Measurements from ENCODE around the gene FBXL19. TPM values are rescaled to one million over a fixed set of nuclear protein-coding genes. Genes with fewer than 3 reads are reported as not detected.

FBXL19 gene
- total and polyA plus RNA-seq, 2 of the 13 experiments (the other 11 are each of a cell fraction or from before 2014, with no cell fraction given): 6.0 to 13.7 TPM

GRCh38 chr16:30874244-30874820 is 49.0 kb upstream of the FBXL19 start (continued):
- TF ChIP-seq MEF2D (CRISPR knock-in tag; IDR thresholded peaks at IDR 0.05) (no peak), FOXP1 (IDR thresholded peaks at IDR 0.05) (no peak), FOXP1 (CRISPR knock-in tag; IDR thresholded peaks at IDR 0.05) (no peak), SETDB1 (CRISPR knock-in tag; IDR thresholded peaks at IDR 0.05; ENCODE audit: borderline replicate concordance) (peak; percentile 58; the same call in 1 of the 2 replicates), FLYWCH1 (CRISPR knock-in tag; IDR thresholded peaks at IDR 0.05) (no peak), MAFK (conservative IDR thresholded peaks at IDR 0.05 in 1 of 2, IDR thresholded peaks at IDR 0.05 in 1 of 2; ENCODE audit: low read length in 2 of 2) (no peak), ZNF253 (CRISPR knock-in tag; IDR thresholded peaks at IDR 0.05; ENCODE audit: borderline replicate concordance) (no peak), DMTF1 (CRISPR knock-in tag; IDR thresholded peaks at IDR 0.05) (0 out of 2 replicates have a peak, but pooled peaks have one; percentile 2), DPF2 (CRISPR knock-in tag; IDR thresholded peaks at IDR 0.05; ENCODE audit: borderline replicate concordance, low read depth) (no peak), FOXO4 (CRISPR knock-in tag; conservative IDR thresholded peaks at IDR 0.05) (peak; percentile 88; the same call in 1 of the 2 replicates), XBP1 (CRISPR knock-in tag; IDR thresholded peaks at IDR 0.05) (0 out of 2 replicates have a peak, but pooled peaks have one; percentile 36), TFDP1 (CRISPR knock-in tag; IDR thresholded peaks at IDR 0.05; ENCODE audit: borderline replicate concordance) (peak; percentile 52; the same call in 1 of the 2 replicates), PREB (CRISPR knock-in tag; IDR thresholded peaks at IDR 0.05) (0 out of 2 replicates have a peak, but pooled peaks have one; percentile 5), ZNF121 (CRISPR knock-in tag; IDR thresholded peaks at IDR 0.05) (peak; percentile 95), NR2F1 (CRISPR knock-in tag; IDR thresholded peaks at IDR 0.05) (peak in 1 of 2 experiments; percentile 16; a peak in 1 of 4 replicates), ZNF790 (CRISPR knock-in tag; IDR thresholded peaks at IDR 0.05; ENCODE audit: borderline replicate concordance) (0 out of 2 replicates have a peak, but pooled peaks have one; percentile 16), GATAD1 (CRISPR knock-in tag; IDR thresholded peaks at IDR 0.05) (no peak), FOXM1 (CRISPR knock-in tag; IDR thresholded peaks at IDR 0.05) (0 out of 2 replicates have a peak, but pooled peaks have one; percentile 9), FOXJ3 (CRISPR knock-in tag; IDR thresholded peaks at IDR 0.05; ENCODE audit: borderline replicate concordance) (no peak), ZNF317 (CRISPR knock-in tag; IDR thresholded peaks at IDR 0.05) (no peak), AHR (CRISPR knock-in tag; IDR thresholded peaks at IDR 0.05) (no peak), SMYD3 (CRISPR knock-in tag; IDR thresholded peaks at IDR 0.05) (no peak), SRSF1 (optimal IDR thresholded peaks at IDR 0.05; ENCODE audit: low read depth, low read length) (peak; percentile 20), ZNF547 (CRISPR knock-in tag; IDR thresholded peaks at IDR 0.05) (no peak), ZNF740 (CRISPR knock-in tag; IDR thresholded peaks at IDR 0.05) (peak; percentile 6; the same call in 1 of the 2 replicates)

All from HepG2 (cell line).